Dermis blood vessel endothelial cell (primary cell): ENCODE results near the gene BACH1. TPM values are rescaled to one million over a fixed set of nuclear protein-coding genes. Genes with fewer than 3 reads are reported as not detected.

Experiments
- DNase-seq: peaks from one replicate; pipeline ENCODE4 v3.0.0; 2010
- total RNA-seq: library from RNA; depleted of rRNA; stranded (reverse); fragments of >200 nt; gene quantifications from 2 replicates; pipeline ENCODE4 v1.2.3, GENCODE V29; 2014

The BACH1 gene
- total RNA-seq, 1 donor from 2014 or later: 48.0 TPM

DNA sequence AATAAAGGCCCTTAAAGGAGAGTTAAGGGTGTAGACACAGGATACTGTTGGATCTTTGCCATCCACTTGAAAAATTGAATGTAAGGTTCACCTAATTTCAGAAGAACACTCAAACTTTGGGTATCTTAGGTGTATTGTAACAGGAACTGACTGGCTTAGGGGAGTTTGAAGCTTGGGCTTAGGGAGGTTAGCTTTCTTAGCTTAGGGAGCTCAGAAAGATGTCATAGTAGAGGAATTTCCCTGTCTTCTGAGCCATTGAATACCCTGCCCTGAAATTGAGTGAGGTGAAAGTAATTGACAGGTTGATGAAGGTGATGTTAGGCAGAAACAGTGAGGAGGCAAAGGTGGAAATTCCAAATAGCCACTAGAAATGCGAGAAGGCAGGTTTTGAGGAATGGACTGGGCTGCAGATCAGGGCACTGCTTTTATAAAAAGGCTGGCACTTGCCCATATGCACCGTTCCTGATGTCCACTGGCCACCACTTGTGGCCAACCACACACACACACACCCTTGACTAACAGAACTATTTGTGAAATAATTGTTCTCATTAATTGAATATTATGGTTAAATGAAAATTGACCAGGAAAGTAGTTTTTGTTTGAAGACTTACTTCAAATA is 16.5 kb downstream of the BACH1 start:
- no peak for DNase-seq

DNA sequence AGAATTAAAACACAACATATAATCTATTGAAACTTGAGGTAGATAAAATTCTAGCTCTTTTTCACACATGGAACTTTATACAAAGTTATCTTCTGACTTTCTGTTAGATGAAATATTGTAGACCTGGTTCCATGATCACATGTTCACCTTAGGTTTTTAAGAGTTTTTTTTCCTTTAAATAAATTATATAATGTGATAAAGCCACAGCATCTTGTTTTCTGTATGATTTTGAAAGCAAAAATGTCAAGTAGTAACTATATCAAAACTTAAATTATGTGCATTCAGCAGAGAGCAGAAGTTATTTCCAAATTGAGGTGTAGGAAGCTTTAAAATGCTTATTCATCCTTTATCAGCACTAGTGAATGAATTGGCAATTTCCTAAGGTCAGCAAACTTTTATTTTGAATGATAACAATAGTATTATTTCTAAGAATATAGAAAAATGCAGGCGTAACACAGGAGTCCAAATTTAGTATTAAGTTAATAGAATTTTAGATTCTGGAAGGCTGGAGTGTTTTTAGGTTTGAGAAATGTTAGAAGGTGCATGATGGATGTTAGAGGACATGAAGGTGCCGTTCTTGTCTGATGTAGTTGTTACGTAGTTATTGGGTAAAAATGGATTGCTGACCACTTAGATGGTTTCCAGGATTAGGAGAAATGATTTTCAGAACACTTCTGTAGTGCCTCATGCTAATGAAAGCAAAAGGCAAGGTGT is 17.5 kb downstream of the BACH1 start:
- DNase-seq: no peak

DNA sequence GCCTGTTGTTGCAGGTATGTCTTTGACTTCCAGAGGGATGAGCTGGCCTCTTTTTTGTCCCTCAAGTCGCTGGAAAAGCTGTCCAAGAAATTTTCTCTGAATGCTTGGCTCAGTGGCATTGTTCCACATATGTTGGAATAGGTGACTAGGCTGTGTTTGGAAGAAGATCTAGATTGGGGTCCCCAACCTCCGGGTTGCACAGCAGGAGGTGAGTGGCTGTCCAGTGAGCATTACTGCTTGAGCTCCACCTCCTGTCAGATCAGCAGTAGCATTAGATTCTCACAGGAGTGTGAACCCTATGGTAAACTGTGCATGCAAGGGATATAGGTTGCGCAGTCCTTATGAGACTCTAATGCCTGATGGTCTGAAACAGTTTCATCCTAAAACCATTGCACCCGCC is 18.1 kb downstream of the BACH1 start:
- no peak for DNase-seq

DNA sequence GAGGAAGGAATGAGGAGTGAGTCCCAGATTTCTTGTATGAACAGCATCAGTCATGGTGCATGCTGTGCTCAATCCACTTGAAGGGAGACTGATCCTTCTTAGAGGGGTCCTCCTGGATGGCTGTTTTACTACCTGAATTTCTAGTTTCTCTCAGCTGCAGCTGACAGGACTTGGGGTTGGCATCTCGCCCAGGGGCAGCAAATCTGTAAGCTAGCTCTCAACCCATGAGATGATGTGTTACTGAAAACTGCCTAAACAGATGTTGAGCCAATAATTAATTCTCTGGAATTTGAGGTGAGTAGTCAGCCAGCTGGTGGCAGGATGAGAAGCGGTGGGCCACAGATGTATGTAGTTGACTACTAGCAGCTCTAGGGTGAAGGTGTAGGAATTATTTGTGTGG is 19.6 kb downstream of the BACH1 start:
- no peak for DNase-seq

DNA sequence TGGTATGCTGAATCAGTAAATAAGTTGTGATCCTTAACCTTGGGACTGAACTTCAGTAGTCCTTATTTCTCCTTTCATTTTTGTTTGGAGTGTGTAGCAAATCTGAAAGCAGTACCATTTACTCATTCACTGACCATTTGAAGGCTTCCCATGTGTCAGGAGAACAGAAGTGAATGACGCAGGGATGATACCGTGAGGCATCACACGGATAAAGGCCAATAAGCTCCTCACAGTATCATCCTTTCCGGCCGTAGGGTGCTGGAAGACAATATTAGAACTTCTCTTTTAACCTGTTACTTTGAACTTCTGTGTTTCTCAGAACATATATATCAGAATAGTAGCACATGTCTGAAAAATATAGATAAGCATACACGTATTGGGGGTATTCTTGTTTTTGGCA is 21.3 kb downstream of the BACH1 start:
- no peak for DNase-seq

DNA sequence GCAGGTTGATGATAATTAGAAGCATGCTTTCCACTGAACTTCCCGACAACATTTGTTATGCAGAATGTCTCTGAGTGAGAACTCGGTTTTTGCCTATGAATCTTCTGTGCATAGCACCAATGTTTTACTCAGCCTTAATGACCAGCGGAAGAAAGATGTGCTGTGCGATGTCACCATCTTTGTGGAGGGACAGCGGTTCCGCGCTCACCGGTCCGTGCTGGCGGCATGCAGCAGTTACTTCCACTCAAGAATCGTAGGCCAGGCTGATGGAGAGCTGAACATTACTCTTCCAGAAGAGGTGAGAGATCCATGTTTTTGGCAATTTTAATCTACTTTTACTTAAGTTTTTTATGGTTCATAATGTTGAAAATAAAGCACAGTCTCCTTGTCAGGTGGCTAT is 22.5 kb downstream of the BACH1 start:
- DNase-seq: no peak

DNA sequence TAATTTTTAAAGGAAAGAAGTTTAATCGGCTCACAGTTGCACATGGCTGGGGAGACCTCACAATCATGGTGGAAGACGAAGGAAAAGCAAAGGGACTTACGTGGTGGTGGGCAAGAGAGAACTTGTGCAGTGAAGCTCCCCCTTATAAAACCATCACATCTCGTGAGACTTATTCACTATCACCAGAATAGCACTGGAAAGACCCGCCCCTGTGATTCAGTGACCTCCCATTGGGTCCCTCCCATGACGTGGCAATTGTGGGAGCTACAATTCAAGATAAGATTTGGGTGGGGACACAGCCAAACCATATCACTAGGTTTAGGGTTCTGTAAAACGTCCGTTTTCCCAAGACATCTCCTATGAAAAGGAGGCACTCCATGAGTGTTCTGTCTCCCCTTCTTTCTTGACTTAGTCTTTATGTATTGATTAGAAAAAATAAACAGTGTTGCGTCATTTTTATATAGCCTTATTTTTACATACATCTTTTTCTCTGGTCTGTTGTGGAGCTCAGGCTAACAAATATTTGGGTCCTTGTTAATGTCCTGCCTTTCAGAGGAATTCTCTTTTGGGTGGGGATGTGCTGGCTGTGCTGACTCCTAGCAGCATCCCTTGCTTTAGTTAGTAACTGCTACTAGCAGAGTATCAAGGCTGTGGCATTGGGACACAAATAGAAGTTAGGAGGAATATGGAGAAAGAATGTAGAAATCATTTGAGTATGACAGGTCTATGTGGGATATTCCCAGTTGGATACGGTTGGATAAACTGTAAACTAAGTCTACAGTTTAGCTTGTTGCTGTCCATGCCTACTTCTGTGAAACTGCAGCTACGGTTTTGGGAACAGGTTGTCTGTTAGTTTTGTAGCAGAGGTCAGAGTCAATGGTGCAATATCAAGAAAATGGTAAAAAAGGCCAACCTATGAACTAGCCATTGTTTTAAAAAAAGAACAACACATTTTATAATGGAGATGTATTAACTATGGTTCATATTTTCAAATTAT is 23.5 kb downstream of the BACH1 start:
- no peak for DNase-seq

DNA sequence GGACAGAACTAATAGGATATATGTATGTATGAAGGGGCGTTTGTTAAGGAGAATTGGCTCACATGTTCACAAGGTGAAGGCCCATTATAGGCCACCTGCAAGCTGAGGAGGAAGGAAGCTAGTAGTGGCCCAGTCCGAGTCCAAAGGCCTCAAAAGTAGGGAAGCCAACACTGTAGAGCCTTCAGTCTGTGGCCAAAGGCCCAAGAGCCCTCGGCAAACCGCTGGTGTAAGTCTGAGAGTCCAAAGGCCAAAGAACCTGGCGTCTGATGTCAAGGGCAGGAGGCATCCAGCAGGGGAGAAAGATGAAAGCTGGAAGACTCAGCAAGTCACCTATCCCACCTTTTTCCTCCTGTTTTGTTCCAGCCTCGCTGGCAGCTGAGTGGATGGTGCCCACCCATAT is 24.5 kb downstream of the BACH1 start:
- no peak for DNase-seq

DNA sequence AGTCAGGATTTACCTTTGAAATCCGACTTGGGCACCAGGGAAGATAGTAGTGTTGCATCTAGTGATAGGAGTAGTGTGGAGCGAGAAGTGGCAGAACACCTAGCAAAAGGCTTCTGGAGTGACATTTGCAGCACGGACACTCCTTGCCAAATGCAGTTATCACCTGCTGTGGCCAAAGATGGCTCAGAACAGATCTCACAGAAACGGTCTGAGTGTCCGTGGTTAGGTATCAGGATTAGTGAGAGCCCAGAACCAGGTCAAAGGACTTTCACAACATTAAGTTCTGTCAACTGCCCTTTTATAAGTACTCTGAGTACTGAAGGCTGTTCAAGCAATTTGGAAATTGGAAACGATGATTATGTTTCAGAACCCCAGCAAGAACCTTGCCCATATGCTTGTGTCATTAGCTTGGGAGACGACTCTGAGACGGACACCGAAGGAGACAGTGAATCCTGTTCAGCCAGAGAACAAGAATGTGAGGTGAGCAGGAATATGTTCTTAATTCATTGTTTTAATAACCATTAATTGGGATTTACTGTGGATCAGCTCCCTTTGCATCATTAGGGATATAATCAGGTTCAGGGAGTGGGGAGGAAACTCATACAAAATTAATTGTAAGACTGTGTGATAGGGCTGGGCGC is 28.3 kb downstream of the BACH1 start:
- no peak for DNase-seq

DNA sequence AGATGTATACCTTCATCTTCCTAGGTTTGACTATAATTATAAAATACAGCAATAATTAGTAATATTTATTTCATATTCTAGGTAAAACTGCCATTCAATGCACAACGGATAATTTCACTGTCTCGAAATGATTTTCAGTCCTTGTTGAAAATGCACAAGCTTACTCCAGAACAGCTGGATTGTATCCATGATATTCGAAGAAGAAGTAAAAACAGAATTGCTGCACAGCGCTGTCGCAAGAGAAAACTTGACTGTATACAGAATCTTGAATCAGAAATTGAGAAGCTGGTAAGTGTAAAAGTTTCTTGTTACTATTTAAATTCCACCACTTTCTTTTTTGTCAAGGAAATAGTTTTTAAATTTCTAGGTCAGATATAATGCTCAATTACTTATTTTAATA is 30.7 kb downstream of the BACH1 start:
- DNase-seq: no peak

DNA sequence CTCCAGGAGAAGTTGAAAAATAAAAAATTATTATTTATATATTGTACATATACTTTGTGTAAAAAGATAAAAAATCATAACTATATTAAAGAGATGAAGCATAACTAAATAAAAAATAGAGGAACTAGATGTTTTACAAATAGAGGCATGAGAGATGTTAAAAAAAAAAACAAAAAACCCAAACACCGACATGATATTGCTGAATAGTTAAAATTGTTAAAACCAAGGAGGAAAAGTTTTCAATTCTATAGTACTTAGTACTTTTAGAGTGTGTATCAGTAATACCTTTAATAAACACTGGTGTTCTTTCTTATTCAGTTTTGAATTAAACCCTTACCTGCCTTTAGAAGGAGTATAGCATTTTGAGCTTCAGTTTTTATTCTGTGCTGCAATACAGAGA is 32.1 kb downstream of the BACH1 start:
- DNase-seq: no peak

DNA sequence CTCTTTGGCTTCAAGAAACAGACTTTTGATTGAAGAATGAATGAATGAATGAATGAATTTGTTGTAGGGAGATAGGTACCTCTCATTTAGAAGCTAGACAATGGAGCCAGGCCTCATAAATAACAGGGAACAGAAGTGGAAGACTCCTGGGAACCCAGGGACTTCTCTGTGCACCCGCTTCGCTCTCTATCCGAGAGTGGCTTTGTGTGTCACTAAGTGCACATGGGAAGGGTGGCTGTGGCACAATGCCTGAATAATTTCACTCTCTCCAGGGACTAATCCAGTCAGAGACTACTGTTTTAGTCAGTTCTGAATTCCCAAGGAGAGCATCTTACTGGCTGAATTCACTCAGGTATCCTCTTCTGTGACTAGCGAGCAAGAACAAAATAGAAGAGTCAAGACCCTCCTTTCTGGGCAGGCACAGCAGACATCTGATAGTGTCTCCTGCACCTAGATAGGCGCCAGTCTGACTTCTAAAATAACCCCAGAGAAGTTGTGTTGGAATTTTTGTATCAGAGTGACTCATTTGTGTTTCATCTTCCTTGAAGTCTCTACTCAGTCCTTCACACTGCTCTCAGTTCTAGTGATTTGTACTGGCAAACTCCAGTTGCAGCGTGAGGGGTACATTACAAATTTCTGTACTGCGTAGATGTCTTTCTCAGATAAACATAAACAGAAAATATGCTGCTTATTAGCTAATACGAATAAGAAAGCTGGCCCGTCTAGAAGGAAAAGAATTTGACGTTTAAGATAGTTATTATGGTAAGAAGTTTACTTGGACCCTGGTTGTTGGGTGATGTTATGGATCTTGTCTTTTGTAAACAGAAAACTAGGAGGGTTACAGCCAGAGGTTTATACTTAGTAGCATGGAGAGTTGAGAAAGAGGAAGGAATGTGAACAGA is 34.0 kb downstream of the BACH1 start:
- DNase-seq: peak; percentile 24

DNA sequence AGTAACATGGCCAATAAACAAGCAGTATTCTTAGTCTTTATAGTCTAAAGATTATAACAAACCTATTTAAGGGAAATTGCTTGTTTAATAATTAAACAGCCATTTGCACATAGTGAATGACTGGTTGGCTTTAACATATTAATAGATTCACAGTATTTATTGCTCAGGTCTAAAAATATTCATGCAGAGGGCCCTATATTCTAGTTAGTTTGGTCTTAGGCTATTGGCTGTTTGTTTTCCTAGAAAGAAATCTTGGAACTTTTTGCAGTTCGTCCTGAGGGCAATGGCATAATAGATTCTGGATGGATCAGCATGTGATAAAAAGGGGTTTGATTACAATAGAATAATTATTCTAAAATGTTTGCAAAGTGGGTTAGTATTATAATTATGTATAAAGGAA is 34.7 kb downstream of the BACH1 start:
- DNase-seq: no peak

DNA sequence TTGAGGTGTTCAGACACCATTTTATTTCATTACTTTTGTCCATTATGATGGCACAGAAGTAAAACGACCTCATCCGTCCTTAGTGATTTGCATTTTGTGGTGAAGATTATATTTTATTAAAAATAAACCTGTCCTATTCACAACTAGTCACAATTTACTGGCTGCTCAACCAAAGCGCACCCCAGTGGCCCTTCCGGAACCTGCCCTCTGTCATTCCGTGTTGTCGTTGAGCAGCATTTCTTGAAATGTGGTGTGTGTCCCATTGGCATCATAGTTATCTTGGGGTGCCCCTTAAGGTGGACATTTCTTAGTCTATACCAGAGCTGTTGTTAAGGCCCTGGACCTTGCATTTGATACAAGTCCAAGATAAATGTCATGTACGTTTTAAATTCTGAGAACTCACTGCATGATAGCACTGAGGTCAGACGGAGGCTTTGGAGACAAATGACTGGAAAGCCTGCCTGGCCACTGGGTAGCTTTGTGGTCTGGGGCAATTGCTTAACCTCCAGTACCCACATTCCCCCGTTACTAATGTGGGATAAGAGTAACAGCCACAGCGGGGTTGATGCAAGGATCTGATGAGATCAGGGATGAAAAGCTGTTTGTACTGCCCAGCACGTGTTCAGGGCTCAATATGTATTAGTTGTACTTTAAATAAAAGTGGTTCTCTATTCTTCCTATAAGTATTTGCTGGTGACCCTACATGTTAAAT is 36.2 kb downstream of the BACH1 start:
- no peak for DNase-seq

DNA sequence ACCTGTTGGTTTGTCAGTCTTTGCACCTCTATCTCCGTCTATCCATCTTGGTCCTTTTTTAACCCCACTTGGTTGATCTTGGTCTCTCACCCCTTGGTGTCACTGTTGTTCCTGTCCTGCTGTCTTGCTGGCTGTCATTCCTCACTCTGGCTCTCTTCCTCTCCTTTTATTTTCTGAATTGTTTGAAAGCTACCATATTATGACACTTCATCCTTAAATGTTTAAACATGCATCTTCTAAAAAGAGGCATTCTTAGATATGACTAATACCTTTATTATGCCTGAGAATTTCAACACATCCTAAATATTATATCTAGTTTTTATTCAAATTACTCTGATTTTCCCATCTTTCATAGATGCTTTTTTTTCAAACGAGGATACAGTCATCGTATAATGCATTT is 37.0 kb downstream of the BACH1 start:
- DNase-seq: no peak

DNA sequence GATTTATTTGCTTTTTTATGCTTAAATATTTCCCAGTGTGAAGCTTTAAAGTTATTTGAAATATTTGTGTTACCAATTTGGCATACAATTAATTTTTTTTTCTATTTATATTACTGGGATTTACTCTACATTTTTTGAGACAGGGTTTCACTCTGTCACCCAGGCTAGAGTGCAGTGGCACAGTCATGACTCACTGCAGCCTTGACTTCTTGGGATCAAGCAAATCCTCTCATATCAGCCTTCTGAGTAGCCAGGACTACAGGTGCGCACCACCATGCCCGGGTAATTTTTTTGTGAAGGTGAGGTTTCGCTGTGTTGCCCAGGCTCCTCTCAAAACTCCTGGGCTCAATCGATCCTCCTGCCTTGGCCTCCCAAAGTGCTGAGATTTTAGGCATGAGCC is 39.5 kb downstream of the BACH1 start:
- no peak for DNase-seq

DNA sequence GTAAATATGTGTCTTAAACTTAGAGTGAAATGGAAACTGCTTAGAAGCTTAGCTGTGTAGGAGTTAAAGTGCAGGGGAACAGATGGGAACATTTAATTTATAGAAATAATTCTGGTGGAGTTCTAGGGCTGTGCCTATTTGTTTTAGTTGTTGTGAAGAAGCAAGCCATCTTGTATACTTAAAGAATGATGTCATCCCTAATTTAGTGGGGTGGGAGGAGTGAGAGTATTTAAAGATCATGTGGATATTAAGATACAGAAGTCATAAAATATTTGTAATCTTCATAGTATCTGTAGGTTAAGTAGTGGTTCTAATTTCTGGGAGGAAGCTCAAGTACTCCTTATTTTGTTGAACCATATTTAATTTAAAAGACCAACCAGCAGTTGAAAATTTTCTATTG is 41.5 kb downstream of the BACH1 start:
- no peak for DNase-seq

DNA sequence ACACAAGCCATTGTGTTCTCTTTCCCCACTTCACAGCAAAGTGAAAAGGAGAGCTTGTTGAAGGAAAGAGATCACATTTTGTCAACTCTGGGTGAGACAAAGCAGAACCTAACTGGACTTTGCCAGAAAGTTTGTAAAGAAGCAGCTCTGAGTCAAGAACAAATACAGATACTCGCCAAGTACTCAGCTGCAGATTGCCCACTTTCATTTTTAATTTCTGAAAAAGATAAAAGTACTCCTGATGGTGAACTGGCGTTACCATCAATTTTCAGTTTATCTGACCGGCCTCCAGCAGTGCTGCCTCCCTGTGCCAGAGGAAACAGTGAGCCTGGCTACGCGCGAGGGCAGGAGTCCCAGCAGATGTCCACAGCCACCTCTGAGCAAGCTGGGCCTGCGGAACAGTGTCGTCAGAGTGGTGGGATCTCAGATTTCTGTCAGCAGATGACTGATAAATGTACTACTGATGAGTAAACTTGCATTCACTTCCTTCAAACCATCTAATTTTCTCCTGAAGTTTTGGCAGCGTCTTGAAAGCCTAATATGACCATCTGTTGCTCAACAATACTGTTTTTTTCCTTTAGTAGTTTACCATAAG is 43.7 kb downstream of the BACH1 start:
- peak; percentile 92 for DNase-seq

DNA sequence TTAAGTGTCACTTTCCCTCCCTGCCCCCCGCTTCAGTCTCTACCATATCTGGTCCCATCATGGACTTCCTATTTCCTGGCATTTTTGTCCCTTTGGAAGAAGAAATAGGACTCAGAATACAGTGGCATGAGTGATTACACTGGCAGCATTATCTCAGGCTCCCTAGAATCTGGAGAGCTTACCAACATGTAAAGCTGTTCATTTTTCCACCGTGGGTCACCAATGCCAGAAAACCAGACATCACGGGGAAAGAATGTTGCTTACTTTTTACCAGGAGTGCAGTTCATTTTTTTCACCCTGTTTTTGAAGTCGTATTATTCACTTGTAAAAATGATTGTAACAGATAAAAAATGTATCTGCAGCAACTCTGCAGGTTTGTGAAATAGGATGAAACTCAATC is 44.8 kb downstream of the BACH1 start:
- peak; percentile 62 for DNase-seq

DNA sequence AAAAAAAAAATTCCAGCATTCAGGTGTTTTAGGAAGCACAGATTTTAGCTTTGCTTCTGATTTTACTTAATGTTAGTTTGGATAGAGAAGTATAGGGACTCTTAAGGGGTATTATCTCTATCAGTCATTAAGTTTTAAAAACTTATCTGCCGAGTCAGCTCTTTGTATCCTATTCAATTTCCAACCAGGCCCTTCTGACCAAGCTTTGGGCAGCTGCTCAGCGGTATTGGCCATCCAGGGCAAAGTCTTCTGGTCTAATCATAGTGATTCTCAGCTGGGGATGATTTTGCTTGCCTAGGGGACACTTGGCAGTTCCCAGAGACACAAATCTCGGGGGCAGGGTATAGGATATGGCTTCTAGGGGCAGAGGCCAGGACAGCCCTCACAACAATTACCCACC is 47.6 kb downstream of the BACH1 start:
- DNase-seq: no peak

DNA sequence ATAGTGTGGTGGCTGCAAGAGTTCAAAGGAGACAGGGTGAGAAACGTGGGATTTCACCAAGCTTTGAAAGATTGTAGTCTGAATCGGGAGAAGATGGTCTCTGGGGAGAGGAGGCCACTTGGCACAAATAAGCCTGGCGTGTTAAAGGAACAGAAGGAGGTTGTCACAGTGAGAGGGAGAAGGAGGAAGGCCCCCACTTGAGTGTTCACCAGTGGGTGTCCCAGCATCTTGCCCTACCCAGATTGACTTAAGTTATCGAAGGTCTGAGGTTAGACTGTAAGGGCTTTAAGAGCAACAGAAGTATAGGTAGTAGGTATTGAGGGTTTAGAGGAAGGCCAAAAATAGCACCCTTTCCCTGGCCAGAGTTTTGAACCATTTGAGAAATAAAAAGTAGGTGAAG is 48.0 kb downstream of the BACH1 start:
- DNase-seq: no peak
